Stimulated activated CD4-positive, alpha-beta T cell treated with anti-CD3 and anti-CD28 coated beads, Interleukin-2, amount 100 ng/mL, for 48 hours (primary cell): ENCODE measurements around the gene RSPRY1.
"Not testable (repeated sequence)": the region's sequence is repeated elsewhere in the genome, so short reads cannot be mapped to it uniquely, and the experiment has no call there.

Experiments
- DNase-seq, 2 donors: peaks; one replicate each; pipeline ENCODE4 v3.0.0-alpha.2; 2020

The RSPRY1 gene

GRCh38 chr16:57257455-57258070 lies 71.4 kb downstream of the RSPRY1 start:
- DNase-seq = no peak

GRCh38 chr16:57258226-57258909 lies 72.2 kb downstream of the RSPRY1 start:
- no peak for DNase-seq

DNA sequence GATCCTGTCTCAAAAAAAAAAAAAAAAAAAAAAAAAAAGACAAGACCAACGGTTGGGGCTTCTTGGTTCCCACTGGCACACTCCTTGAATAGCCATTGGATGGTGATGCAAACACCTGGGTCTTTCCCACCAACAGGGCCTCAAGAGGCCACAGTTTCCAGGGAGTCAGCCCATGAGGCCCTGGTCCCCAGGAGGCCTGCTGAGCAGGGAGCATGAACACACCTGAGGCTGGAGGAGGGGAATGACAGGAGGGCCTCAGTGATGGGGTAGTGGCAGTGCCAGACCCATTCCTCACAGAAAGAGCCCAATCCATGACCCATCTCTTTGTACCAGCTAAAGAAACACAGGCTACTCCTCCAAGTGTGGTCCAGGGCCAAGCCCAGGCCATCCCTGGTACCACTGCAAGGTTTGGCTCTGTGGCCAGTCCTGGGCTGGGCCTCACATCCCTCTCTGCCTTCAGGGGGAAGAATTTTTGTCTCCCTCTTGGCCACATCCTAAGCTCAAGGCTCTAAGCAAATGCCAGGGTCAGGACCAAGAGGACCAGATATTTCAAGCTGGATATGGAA lies 72.9 kb downstream of the RSPRY1 start:
- no peak for DNase-seq

- DNase-seq = no peak
Observed at GRCh38 chr16:57260294-57260929, 74.3 kb downstream of the RSPRY1 start.

DNA sequence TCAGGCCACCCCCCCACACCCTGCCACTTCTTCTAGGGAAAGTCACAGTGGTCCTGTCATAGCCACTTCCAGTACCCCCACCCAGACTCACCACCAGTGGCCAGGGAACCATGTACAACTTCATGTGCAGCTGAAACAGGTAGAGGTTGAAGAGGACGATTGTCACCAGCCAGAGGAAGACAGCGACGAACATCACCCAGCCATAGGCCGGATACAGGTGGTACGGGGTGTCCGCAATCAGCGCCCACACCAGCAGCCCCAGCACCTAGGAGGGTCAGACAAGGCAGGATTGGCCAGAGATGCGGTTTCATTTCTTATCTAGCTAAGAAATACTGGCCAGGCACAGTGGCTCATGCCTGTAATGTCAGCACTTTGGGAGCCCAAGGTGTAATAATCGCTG lies 75.7 kb downstream of the RSPRY1 start:
- DNase-seq = no peak

GRCh38 chr16:57262841-57263540 lies 76.9 kb downstream of the RSPRY1 start:
- no peak for DNase-seq

GRCh38 chr16:57263541-57264351 lies 77.6 kb downstream of the RSPRY1 start:
- no peak for DNase-seq

DNA sequence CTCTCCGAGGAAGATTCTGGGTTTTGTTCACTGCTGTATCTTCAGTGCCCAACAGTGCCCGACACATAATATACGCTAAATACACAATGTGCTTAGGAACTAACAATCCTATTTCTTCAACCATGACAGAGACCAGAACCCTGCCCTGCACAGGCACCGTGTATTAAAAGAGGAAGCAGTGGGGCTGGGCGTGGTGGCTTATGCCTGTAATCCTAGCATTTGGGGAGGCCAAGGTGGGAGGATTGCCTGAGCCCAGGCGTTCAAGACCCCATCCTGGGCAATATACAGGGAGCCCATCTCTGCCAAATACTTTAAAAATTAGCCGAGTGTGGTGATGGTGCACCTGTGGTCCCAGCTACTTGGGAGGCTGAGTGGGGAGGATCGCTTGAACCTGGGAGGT lies 78.3 kb downstream of the RSPRY1 start:
- no peak for DNase-seq

DNA sequence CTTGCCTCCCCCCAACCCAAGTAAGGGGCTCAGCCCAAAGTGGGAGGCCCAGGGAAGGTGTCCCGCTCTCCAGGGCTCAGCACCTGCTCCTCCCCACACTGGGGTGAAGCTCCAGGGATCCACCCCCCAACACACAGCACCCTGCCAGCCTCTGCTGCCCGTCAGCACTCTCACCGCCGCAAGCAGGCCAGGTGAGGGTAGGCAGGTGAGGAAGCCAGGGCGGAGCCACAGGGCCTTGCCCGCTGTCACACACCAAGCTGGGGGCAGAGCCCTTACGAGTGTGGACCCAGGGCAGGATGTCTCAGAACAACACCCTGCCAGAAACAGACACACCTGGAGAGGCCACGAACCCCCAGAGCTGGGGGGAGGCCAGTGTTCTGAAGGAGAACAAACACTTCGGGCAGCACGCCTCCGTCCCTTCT lies 78.8 kb downstream of the RSPRY1 start:
- no peak for DNase-seq

DNA sequence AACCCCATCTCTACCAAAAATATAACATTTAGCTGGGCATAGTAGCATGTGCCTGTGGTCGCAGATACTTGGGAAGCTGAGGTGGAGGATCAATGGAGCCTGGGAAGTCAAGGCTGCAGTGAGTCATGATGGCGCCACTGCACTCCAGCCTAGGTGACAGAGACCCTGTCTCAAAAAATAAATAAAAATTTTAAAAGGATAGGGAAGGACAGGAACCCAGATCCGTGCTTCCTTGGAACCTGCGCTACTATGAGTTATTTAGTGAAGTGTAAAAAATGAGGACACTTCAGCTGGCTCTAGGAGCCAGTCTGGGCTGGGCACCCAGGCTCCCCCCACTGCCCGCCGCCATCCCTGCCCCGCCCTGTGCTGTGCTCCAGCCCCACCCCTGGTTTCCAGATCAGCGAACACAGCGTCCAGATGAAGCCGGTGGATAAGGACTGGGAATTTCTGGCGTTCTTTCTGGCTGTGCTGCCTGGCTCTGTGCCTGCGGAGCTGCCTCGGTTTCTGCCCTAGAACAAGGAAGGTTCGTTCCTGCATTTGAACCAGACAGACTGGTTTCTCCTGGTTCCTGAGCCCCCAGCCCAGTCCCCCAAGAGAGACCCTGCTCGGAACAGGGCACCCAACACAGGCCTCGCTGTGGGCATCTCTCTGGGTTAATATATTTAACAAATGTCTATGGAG lies 79.9 kb downstream of the RSPRY1 start:
- DNase-seq = no peak

GRCh38 chr16:57266531-57267260 lies 80.6 kb downstream of the RSPRY1 start:
- no peak for DNase-seq

DNA sequence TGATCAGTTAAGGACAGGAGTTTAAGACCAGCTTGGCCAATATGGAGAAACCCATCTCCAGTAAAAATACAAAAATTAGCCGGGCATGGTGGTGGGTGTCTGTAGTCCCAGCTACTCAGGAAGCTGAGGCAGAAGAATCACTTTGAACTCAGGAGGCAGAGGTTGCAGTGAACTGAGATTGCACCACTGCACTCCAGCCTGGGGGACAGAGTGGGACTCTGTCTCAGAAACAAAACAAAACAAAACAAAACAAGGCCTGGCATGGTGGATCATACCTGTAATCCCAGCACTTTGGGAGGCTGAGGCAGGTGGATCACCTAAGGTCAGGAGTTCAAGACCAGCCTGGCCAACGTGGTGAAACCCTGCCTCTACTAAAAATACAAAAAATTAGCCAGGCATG lies 81.2 kb downstream of the RSPRY1 start:
- DNase-seq = not testable (repeated sequence)

GRCh38 chr16:57268804-57269800 lies 83.0 kb downstream of the RSPRY1 start:
- DNase-seq = no peak

- DNase-seq = no peak
Observed at GRCh38 chr16:57270221-57271062, 84.3 kb downstream of the RSPRY1 start.

DNA sequence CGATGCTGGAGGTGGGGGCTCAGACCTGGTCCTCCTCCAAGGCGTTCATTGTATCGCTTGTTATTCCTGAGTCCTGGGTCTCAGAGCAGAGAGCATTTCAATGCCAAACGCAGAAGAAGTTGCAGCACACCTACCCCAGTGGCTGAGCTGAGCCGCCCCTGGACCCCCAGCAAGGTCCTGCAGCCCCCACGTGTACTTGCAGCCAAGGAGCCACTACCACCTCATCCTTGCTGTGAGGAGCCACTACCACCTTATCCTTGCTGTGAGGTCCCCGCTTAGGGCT lies 84.9 kb downstream of the RSPRY1 start:
- DNase-seq = no peak

DNA sequence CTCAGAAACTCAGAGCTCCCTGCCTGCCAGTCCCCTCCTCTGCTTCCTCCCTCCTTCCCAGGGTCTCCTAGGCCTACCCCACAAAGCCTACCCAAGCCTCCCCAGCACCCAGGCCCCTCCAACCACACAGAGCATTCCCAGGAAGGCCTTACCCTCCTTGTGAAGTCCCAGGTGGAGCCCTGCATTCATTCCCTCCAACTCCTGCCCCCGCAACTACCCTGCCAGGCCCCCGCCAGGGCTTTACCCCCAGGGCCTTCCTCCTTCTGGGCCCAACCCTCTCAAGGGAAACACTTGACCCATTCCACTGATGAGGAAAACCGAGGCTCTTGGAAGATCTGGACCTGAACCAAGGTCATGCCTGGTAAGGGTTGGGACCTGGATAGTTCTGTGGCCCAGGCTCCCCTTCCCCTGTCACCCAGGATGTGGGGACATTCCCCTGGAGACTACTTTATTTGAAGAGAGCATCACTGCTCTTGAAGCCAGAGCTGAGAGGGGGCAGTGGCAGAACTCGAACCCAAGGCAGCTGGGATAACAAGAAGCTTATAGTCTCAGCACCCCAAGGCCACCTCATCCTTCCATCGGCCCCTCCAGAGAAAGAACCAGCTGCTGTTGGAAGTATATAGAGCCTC lies 85.9 kb downstream of the RSPRY1 start:
- no peak for DNase-seq

DNA sequence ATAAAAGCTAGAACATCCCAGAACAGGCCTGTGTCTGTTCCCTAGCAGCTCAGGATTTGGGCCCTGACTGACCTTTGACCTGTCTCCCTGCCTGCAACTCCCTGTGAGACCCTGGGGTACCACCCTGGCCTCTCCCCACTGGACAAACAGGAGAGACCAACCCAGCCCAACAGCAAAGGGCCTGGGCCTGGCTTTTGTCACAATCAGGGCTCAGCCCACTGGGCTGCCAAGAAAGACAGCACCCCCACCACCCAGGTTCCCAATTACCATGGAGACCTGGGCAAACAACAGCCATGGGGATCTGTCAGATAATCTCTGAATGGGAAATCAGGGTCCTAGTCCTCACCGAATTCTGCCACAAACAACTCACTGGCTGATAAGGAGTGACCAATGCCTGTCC lies 87.2 kb downstream of the RSPRY1 start:
- DNase-seq = no peak

DNA sequence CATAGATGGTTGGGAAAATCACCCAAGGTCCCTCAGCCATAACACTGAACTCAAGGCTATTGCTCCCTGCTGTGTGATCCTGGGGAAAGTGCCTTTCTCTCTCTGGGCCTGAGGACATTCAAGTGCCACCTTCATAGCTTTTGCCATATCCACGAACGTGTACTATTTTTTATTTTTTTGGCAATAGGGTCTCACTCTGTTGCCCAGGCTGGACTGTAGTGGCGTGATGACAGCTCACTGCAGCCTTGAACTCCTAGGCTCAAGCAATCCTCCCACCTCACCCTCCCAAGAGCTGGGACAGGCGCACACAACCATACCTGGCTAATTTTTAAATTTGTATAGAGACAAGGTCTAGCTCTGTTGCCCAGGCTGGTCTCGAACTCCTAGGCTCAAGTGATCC lies 87.7 kb downstream of the RSPRY1 start:
- DNase-seq = no peak

GRCh38 chr16:57275946-57276345 lies 89.8 kb downstream of the RSPRY1 start:
- DNase-seq = not testable (repeated sequence)
